Kidney (tissue), 14 donors: ENCODE data around the gene PLCB4. TPM values are rescaled to one million over a fixed set of nuclear protein-coding genes. Genes with fewer than 3 reads are reported as not detected.
A peak's percentile ranks its signal among the peaks of the same experiment; 100 is the strongest.

ENCODE experiments used
- DNase-seq, 5 donors: peaks; one replicate each; pipeline ENCODE4 v3.0.0-alpha.2; 2013 to 2020
- FAIRE-seq: peaks from 2 replicates; lab custom pipeline; 2012; peaks lifted over from hg19 to GRCh38; lab: Jason Lieb, UNC
- H3K27ac ChIP-seq, 2 donors: one replicate each; pipeline ENCODE4 v1.7.0; 2013; ENCODE audit warnings: low read depth in 2 of 2, low read length in 2 of 2, inconsistent platforms in 1 of 2
- H3K27me3 ChIP-seq: one replicate; pipeline ENCODE4 v1.7.1; 2013; ENCODE audit warnings: low read length, inconsistent platforms; ENCODE audit not compliant: control insufficient read depth, insufficient read depth
- H3K36me3 ChIP-seq, 3 donors: one replicate each; pipeline versions ENCODE4 v1.7.0 to v1.7.1; 2013; ENCODE audit warnings: low read length in 3 of 3, control low read depth in 1 of 3, inconsistent platforms in 1 of 3; ENCODE audit not compliant: insufficient read depth in 3 of 3, control insufficient read depth in 2 of 3
- H3K4me1 ChIP-seq, 3 donors: one replicate each; pipeline versions ENCODE4 v1.7.0 to v1.7.1; 2013; ENCODE audit warnings: low read length in 3 of 3, inconsistent platforms in 1 of 3, low read depth in 1 of 3; ENCODE audit not compliant: control insufficient read depth in 2 of 3, insufficient read depth in 2 of 3
- H3K4me3 ChIP-seq, 3 donors: one replicate each; pipeline versions ENCODE4 v1.7.0 to v1.8.1; 2013; ENCODE audit warnings: low read length in 3 of 3, control low read depth in 1 of 3, inconsistent platforms in 1 of 3
- H3K9ac ChIP-seq, 3 donors: one replicate each; pipeline versions ENCODE4 v1.7.0 to v1.7.1; 2013; ENCODE audit warnings: low read length in 3 of 3, control low read depth in 1 of 3, inconsistent platforms in 1 of 3
- H3K9me3 ChIP-seq, 3 donors: one replicate each; pipeline versions ENCODE4 v1.7.0 to v1.7.1; 2013; ENCODE audit warnings: low read length in 3 of 3, control low read depth in 1 of 3, inconsistent platforms in 1 of 3; ENCODE audit not compliant: control insufficient read depth in 2 of 3, insufficient read depth in 1 of 3
- intact Hi-C: fragments of 100-400 bp; cut with DNase I; formaldehyde crosslinking; loops from one replicate; pipeline ENCODE4 v1.11.1; 2022
- polyA plus RNA-seq: library from polyadenylated mRNA; stranded (reverse); fragments of 350-450 nt; fragmentation: Illumina TruSeq; extraction: RNeasy Lipid Tissue Mini Kit (QIAGEN cat#74804); gene quantifications from one replicate; pipeline ENCODE4 v1.2.3, GENCODE V29; 2014; ENCODE audit warnings: low read depth, low replicate concordance; ENCODE audit not compliant: insufficient read depth
- total RNA-seq: library from RNA; stranded (reverse); fragmentation: NEBNext Ultra II Directional; extraction: Animal tissue kit (Norgen Biotek cat#: 25700); gene quantifications from one replicate; pipeline ENCODE4 v1.2.1, GENCODE V29; 2021
- TF ChIP-seq, protein P1 (sequence below): IDR thresholded peaks from 3 replicates; pipeline ENCODE4 v1.5.1; 2012; ENCODE audit warnings: mild to moderate bottlenecking, moderate library complexity, borderline replicate concordance; ENCODE audit not compliant: insufficient read depth; ENCODE audit errors: extremely low read depth
- donor health status: control.
- donor health status: control.
- donor health status: control.
- donor health status: control.
- donor health status: control.
- donor health status: DM: yes; HTN: yes; CAD: no.
- donor health status: Normal renal cell carcinoma (clear cell type).

The PLCB4 gene
- total and polyA plus RNA-seq, 2 donors from 2014 or later: 2.8 to 17.7 TPM

DNA sequence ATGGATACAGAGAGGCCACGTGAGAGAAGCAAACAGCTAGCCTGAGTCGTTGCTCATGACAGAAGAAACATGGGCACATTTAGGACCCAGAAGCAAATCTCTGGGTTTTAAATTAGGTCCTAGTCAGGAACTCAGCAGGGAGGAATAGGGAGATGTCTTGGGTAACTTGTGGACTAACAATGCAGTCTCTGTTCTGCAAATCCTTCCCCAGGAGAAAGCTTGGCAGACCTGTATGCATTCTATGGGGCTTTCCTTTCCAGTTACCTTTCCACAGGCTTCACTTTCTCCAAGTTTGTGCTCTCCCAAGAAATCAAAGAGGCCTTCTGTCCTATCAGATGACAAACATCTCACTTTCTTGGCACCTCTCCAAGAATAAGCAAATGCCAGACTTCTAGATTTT lies 47.2 kb upstream of the PLCB4 start:
- Histone ChIP-seq H3K27me3 (no peaks in the 10 kb centered on the region), H3K4me3 (no peak overlapping the region), H3K9ac (no peak overlapping the region), H3K36me3 (no peaks in the 10 kb centered on the region), H3K27ac (no peak overlapping the region), H3K9me3 (no peaks in the 10 kb centered on the region), H3K4me1 (no peaks in the 10 kb centered on the region)
- intact Hi-C loops: no loop called here
- TF ChIP-seq, protein P1, sequence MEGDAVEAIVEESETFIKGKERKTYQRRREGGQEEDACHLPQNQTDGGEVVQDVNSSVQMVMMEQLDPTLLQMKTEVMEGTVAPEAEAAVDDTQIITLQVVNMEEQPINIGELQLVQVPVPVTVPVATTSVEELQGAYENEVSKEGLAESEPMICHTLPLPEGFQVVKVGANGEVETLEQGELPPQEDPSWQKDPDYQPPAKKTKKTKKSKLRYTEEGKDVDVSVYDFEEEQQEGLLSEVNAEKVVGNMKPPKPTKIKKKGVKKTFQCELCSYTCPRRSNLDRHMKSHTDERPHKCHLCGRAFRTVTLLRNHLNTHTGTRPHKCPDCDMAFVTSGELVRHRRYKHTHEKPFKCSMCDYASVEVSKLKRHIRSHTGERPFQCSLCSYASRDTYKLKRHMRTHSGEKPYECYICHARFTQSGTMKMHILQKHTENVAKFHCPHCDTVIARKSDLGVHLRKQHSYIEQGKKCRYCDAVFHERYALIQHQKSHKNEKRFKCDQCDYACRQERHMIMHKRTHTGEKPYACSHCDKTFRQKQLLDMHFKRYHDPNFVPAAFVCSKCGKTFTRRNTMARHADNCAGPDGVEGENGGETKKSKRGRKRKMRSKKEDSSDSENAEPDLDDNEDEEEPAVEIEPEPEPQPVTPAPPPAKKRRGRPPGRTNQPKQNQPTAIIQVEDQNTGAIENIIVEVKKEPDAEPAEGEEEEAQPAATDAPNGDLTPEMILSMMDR: no peak
- no peak for FAIRE-seq
- DNase-seq: peak in 2 of 5 donors; percentile 9 to 24

DNA sequence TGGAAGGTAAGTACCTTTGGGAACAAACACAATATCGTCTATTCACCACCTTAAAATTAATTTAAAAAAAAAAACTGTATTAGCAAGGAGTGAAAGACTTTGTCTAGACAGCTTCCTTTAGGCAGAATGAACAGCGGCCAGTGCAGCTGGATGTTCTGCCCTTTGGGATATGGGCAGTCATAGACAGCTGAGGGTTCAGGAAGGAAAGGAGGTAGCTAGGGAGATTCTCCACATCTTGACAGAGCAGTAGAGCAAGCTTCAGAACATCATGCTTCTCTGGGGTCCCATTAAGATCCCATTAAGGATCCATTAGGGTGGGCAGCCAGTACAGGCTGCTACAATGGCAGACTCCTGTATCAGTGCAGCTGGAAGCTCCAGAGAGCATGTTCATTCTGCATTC lies 46.5 kb upstream of the PLCB4 start:
- TF ChIP-seq, protein P1: no peak
- no peak overlapping the region for H3K9ac ChIP-seq
- no peak overlapping the region for H3K27ac ChIP-seq
- intact Hi-C loops: no loop called here
- no peak for FAIRE-seq
- H3K9me3 ChIP-seq: no peaks in the 10 kb centered on the region
- H3K36me3 ChIP-seq: no peaks in the 10 kb centered on the region
- H3K27me3 ChIP-seq: no peaks in the 10 kb centered on the region
- H3K4me1 ChIP-seq: no peaks in the 10 kb centered on the region
- DNase-seq: no peak
- no peak overlapping the region for H3K4me3 ChIP-seq

DNA sequence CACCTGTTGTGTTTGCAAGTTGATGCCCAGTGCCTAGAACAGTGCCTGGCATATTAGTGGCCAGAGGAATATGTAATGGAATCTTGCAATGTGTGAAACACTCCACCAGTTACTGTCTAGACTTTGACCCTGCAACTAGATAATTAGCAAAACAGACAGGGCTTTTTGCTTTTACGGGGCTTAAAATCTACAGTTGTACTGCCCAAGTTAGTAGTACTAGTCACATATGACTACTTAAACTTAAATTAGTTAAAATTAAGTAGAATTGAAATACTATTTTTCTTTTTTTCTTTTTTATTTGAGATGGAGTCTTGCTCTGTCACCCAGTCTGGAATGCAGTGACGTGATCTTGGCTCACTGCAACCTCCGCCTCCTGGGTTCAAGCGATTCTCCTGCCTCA lies 44.3 kb upstream of the PLCB4 start:
- H3K27me3 ChIP-seq: no peaks in the 10 kb centered on the region
- DNase-seq (no peak), FAIRE-seq (no peak)

More for the DNA sequence above, 44.3 kb upstream of the PLCB4 start:
- no peak overlapping the region for H3K9ac ChIP-seq
- no peaks in the 10 kb centered on the region for H3K4me1 ChIP-seq
- intact Hi-C loops: no loop called here
- no peak overlapping the region for H3K4me3 ChIP-seq
- TF ChIP-seq, protein P1: no peak
- no peak overlapping the region for H3K27ac ChIP-seq
- H3K36me3 ChIP-seq: no peaks in the 10 kb centered on the region
- no peaks in the 10 kb centered on the region for H3K9me3 ChIP-seq
